GM23338 (cell line): Measurements from ENCODE around the gene TMEM123. TPM values are rescaled to one million over a fixed set of nuclear protein-coding genes. Genes with fewer than 3 reads are reported as not detected.

Experiments used
- ATAC-seq: fragments of 200-7000 bp; cut with Tn5 transposase; 3 replicates; pipeline ENCODE4 v1.9.1; 2020
- DNase-seq: peaks from one replicate; pipeline ENCODE4 v3.0.0-alpha.2; 2015; ENCODE audit warnings: low spot score
- H2AFZ ChIP-seq: fragments of 200-600 bp; sonication (generic); 2 replicates; pipeline ENCODE4 v1.8.0; 2016; ENCODE audit warnings: antibody characterized with exemption, mild to moderate bottlenecking, moderate library complexity
- H3F3A ChIP-seq: fragments of 200-600 bp; sonication (generic); replicated peaks from 2 replicates; pipeline ENCODE4 v1.8.0; 2017; ENCODE audit warnings: antibody characterized with exemption, mixed run types, low read depth
- H3K27ac ChIP-seq: fragments of 200-600 bp; sonication (generic); 2 replicates; pipeline ENCODE4 v1.6.1; 2016; ENCODE audit warnings: low read depth
- H3K27me3 ChIP-seq: fragments of 200-600 bp; sonication (generic); 2 replicates; pipeline ENCODE4 v1.8.0; 2016; ENCODE audit warnings: mild to moderate bottlenecking, mixed run types, moderate library complexity; ENCODE audit not compliant: insufficient read depth
- H3K36me3 ChIP-seq: fragments of 200-600 bp; sonication (generic); 2 replicates; pipeline ENCODE4 v1.8.0; 2016; ENCODE audit warnings: mild to moderate bottlenecking; ENCODE audit not compliant: insufficient read depth
- H3K4me1 ChIP-seq: fragments of 200-600 bp; sonication (generic); 2 replicates; pipeline ENCODE4 v1.8.0; 2016; ENCODE audit warnings: mild to moderate bottlenecking, moderate library complexity; ENCODE audit not compliant: insufficient read depth
- H3K4me2 ChIP-seq: fragments of 200-600 bp; sonication (generic); 2 replicates; pipeline ENCODE4 v1.7.1; 2017; ENCODE audit warnings: mixed run types
- H3K4me3 ChIP-seq: fragments of 200-600 bp; sonication (generic); 2 replicates; pipeline ENCODE4 v1.6.1; 2016; ENCODE audit warnings: mixed run types
- H3K79me2 ChIP-seq: fragments of 200-600 bp; sonication (generic); replicated peaks from 2 replicates; pipeline ENCODE4 v1.8.0; 2017; ENCODE audit warnings: mild to moderate bottlenecking; ENCODE audit not compliant: insufficient read depth
- H3K9me2 ChIP-seq: fragments of 200-600 bp; sonication (generic); 2 replicates; pipeline ENCODE4 v1.8.0; 2017; ENCODE audit not compliant: insufficient read depth
- H4K20me1 ChIP-seq: fragments of 200-600 bp; sonication (generic); replicated peaks from 2 replicates; pipeline ENCODE4 v1.8.0; 2017; ENCODE audit warnings: mild to moderate bottlenecking; ENCODE audit not compliant: insufficient read depth
- H3K27ac Mint-ChIP-seq: 2 replicates; pipeline ENCODE4 v1.8.0; 2020; ENCODE audit warnings: inconsistent platforms, mild to moderate bottlenecking, moderate library complexity, mixed read lengths
- H3K27me3 Mint-ChIP-seq: 3 replicates; pipeline ENCODE4 v1.8.0; 2022; ENCODE audit warnings: low read depth, mild to moderate bottlenecking, moderate library complexity, mixed read lengths, inconsistent platforms; ENCODE audit not compliant: insufficient read depth, poor library complexity
- H3K36me3 Mint-ChIP-seq: 3 replicates; pipeline ENCODE4 v1.8.0; 2021; ENCODE audit warnings: low read depth, mild to moderate bottlenecking, inconsistent platforms, moderate library complexity, mixed read lengths
- H3K4me1 Mint-ChIP-seq: 3 replicates; pipeline ENCODE4 v1.8.0; 2020; ENCODE audit warnings: mild to moderate bottlenecking, inconsistent platforms, mixed read lengths
- H3K4me3 Mint-ChIP-seq: 3 replicates; pipeline ENCODE4 v1.8.0; 2021; ENCODE audit warnings: moderate library complexity, mild to moderate bottlenecking, inconsistent platforms, mixed read lengths
- H3K9me3 Mint-ChIP-seq: 3 replicates; pipeline ENCODE4 v1.8.0; 2020; ENCODE audit warnings: moderate library complexity, mild to moderate bottlenecking, inconsistent platforms, mixed read lengths
- CREB1 ChIP-seq: fragments of 250-450 bp; sonication (Bioruptor Pico); IDR thresholded peaks from 2 replicates; pipeline ENCODE4 v1.5.0; 2020; ENCODE audit warnings: low read depth, mild to moderate bottlenecking, moderate library complexity
- CTCF ChIP-seq, 2 experiments: fragments of 200-600 bp in 1 of 2; sonication (generic) in 1 of 2; conservative IDR thresholded peaks; 2 replicates each; pipeline versions ENCODE4 v1.5.1 to v1.6.1; 2016 to 2017; ENCODE audit warnings: antibody characterized with exemption in 2 of 2, low read depth in 2 of 2, mild to moderate bottlenecking in 2 of 2, moderate library complexity in 1 of 2
- EZH2 ChIP-seq: fragments of 200-600 bp; sonication (generic); IDR thresholded peaks from one replicate; pipeline ENCODE4 v1.8.0; 2017; ENCODE audit warnings: antibody characterized with exemption, mild to moderate bottlenecking, low read depth; ENCODE audit not compliant: unreplicated experiment
- EZH2phosphoT487 ChIP-seq: fragments of 200-600 bp; sonication (generic); IDR thresholded peaks from one replicate; pipeline ENCODE4 v1.8.1; 2018; ENCODE audit warnings: antibody characterized with exemption; ENCODE audit not compliant: unreplicated experiment
- JUNB ChIP-seq: IDR thresholded peaks from one replicate; pipeline ENCODE4 v1.6.1; 2016; ENCODE audit warnings: antibody characterized with exemption; ENCODE audit not compliant: unreplicated experiment
- NANOG ChIP-seq: IDR thresholded peaks from 2 replicates; pipeline ENCODE4 v1.6.1; 2016; ENCODE audit warnings: antibody characterized with exemption, borderline replicate concordance
- POLR2AphosphoS5 ChIP-seq: IDR thresholded peaks from 2 replicates; pipeline ENCODE4 v1.6.1; 2016; ENCODE audit warnings: antibody characterized with exemption, low read depth
- STAT1 ChIP-seq: IDR thresholded peaks from one replicate; pipeline ENCODE4 v1.6.1; 2016; ENCODE audit warnings: antibody characterized with exemption; ENCODE audit not compliant: unreplicated experiment
- ZNF114 ChIP-seq: fragments of 250-450 bp; sonication (Bioruptor Pico); IDR thresholded peaks from 2 replicates; pipeline ENCODE4 v1.5.0; 2020; ENCODE audit warnings: mild to moderate bottlenecking, moderate library complexity
- ZNF331 ChIP-seq: fragments of 250-450 bp; sonication (Bioruptor Pico); IDR thresholded peaks from 2 replicates; pipeline ENCODE4 v1.5.0; 2020; ENCODE audit warnings: low read depth, mild to moderate bottlenecking, moderate library complexity
- ZNF462 ChIP-seq: fragments of 250-450 bp; sonication (Bioruptor Pico); IDR thresholded peaks from 2 replicates; pipeline ENCODE4 v1.5.0; 2020; ENCODE audit warnings: mild to moderate bottlenecking, moderate library complexity
- polyA plus RNA-seq: library from polyadenylated mRNA; unstranded; fragments of >200 nt; fragmentation: Nextera tagmentation; extraction: Ambion mirVana; gene quantifications from 2 replicates; pipeline ENCODE4 v1.2.1, GENCODE V29; 2016
- total RNA-seq: library from RNA; depleted of rRNA; stranded (reverse); fragments of >200 nt; shearing (Covaris generic); gene quantifications from 2 replicates; pipeline ENCODE4 v1.2.3, GENCODE V29; 2014
- TF ChIP-seq, protein P1 (sequence below): IDR thresholded peaks from one replicate; pipeline ENCODE4 v1.6.1; 2018; ENCODE audit warnings: antibody characterized with exemption; ENCODE audit not compliant: unreplicated experiment
- TF ChIP-seq, protein P2 (sequence below): IDR thresholded peaks from 2 replicates; pipeline ENCODE4 v1.6.1; 2016; ENCODE audit warnings: antibody characterized with exemption

The TMEM123 gene
- total and polyA plus RNA-seq, 2 experiments from 2014 or later, result 44.1 to 61.0 TPM

- Histone ChIP-seq H2AFZ (no peak overlapping the region), H3K27me3 (no peaks in the 10 kb centered on the region), H3K27ac (no peak overlapping the region), H3K9me2 (no peaks in the 10 kb centered on the region), H4K20me1 (no peaks in the 10 kb centered on the region), H3K4me2 (peak overlapping the region; percentile 60; the same call in 1 of the 2 replicates), H3K79me2 (peaks cover 49% of the 10 kb centered on the region), H3K4me3 (no peak overlapping the region), H3F3A (no peaks in the 10 kb centered on the region), H3K36me3 (no peaks in the 10 kb centered on the region; the same call in none of the 2 replicates), H3K4me1 (peaks cover 22% of the 10 kb centered on the region)
- no peaks in the 10 kb centered on the region for H3K27me3 Mint-ChIP-seq
- TF ChIP-seq NANOG, result no peak
- no peak for TF ChIP-seq CTCF (conservative IDR thresholded peaks at IDR 0.05; ENCODE audit: low read depth in 2 of 2)
- TF ChIP-seq ZNF114 (CRISPR knock-in tag), result no peak
- TF ChIP-seq EZH2phosphoT487, result no peak
- no peak for TF ChIP-seq STAT1
- TF ChIP-seq, protein P1, sequence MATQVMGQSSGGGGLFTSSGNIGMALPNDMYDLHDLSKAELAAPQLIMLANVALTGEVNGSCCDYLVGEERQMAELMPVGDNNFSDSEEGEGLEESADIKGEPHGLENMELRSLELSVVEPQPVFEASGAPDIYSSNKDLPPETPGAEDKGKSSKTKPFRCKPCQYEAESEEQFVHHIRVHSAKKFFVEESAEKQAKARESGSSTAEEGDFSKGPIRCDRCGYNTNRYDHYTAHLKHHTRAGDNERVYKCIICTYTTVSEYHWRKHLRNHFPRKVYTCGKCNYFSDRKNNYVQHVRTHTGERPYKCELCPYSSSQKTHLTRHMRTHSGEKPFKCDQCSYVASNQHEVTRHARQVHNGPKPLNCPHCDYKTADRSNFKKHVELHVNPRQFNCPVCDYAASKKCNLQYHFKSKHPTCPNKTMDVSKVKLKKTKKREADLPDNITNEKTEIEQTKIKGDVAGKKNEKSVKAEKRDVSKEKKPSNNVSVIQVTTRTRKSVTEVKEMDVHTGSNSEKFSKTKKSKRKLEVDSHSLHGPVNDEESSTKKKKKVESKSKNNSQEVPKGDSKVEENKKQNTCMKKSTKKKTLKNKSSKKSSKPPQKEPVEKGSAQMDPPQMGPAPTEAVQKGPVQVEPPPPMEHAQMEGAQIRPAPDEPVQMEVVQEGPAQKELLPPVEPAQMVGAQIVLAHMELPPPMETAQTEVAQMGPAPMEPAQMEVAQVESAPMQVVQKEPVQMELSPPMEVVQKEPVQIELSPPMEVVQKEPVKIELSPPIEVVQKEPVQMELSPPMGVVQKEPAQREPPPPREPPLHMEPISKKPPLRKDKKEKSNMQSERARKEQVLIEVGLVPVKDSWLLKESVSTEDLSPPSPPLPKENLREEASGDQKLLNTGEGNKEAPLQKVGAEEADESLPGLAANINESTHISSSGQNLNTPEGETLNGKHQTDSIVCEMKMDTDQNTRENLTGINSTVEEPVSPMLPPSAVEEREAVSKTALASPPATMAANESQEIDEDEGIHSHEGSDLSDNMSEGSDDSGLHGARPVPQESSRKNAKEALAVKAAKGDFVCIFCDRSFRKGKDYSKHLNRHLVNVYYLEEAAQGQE, result no peak
- no peak for TF ChIP-seq ZNF331 (CRISPR knock-in tag)
- no peak for TF ChIP-seq CREB1 (CRISPR knock-in tag)
- TF ChIP-seq ZNF462 (CRISPR knock-in tag), result no peak
- TF ChIP-seq EZH2, result no peak
- TF ChIP-seq JUNB, result no peak
- TF ChIP-seq POLR2AphosphoS5, result no peak
- TF ChIP-seq, protein P2, sequence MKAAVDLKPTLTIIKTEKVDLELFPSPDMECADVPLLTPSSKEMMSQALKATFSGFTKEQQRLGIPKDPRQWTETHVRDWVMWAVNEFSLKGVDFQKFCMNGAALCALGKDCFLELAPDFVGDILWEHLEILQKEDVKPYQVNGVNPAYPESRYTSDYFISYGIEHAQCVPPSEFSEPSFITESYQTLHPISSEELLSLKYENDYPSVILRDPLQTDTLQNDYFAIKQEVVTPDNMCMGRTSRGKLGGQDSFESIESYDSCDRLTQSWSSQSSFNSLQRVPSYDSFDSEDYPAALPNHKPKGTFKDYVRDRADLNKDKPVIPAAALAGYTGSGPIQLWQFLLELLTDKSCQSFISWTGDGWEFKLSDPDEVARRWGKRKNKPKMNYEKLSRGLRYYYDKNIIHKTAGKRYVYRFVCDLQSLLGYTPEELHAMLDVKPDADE, result no peak
- DNase-seq (no peak), ATAC-seq (no peak; the same call in 2 of the 3 replicates)
- peaks cover 32% of the 10 kb centered on the region for H3K9me3 Mint-ChIP-seq
- peaks cover 69% of the 10 kb centered on the region for H3K36me3 Mint-ChIP-seq
- peaks cover 14% of the 10 kb centered on the region; the same call in 2 of the 3 replicates for H3K4me1 Mint-ChIP-seq
- no peak overlapping the region for H3K27ac Mint-ChIP-seq
- H3K4me3 Mint-ChIP-seq, result no peak overlapping the region
Measured at GRCh38 chr11:102438311-102439062, 14.1 kb downstream of the TMEM123 start.
